H1 (cell line): ENCODE measurements around the gene PHACTR2. TPM values are rescaled to one million over a fixed set of nuclear protein-coding genes. Genes with fewer than 3 reads are reported as not detected.

Experiments
- CTCF ChIA-PET: fragments of 300-600 bp; sonication (Branson Sonifier 250); formaldehyde crosslinking; loops from one replicate; lab custom pipeline; 2021; ENCODE audit not compliant: partially characterized antibody; lab: Charles Lee
- POLR2A ChIA-PET: fragments of 300-600 bp; sonication (Branson Sonifier 250); formaldehyde crosslinking; loops from one replicate; lab custom pipeline; 2021; ENCODE audit warnings: inconsistent platforms; ENCODE audit not compliant: partially characterized antibody; lab: Charles Lee
- DNase-seq, 2 experiments: peaks; one replicate each; pipeline versions ENCODE4 v3.0.0 to v3.0.0-alpha.2; 2010 to 2022; ENCODE audit warnings: low spot score in 2 of 2, low read depth in 1 of 2, mixed read lengths in 1 of 2
- FAIRE-seq: peaks from 2 replicates; lab custom pipeline; 2011; peaks lifted over from hg19 to GRCh38; lab: Jason Lieb, UNC
- H2AFZ ChIP-seq: 2 replicates; pipeline ENCODE4 v1.8.1; 2012; ENCODE audit warnings: low read length, inconsistent platforms
- H2AK5ac ChIP-seq: 2 replicates; pipeline ENCODE4 v1.6.1; 2013; ENCODE audit warnings: low read depth, low read length
- H2BK120ac ChIP-seq: replicated peaks from 2 replicates; pipeline ENCODE3; 2013; ENCODE audit warnings: low read depth, low read length, inconsistent platforms
- H2BK12ac ChIP-seq: 2 replicates; pipeline ENCODE4 v1.6.1; 2013; ENCODE audit warnings: low read depth, low read length
- H2BK15ac ChIP-seq: 2 replicates; pipeline ENCODE4 v1.6.1; 2013; ENCODE audit warnings: low read length
- H2BK20ac ChIP-seq: 2 replicates; pipeline ENCODE4 v1.6.1; 2013; ENCODE audit warnings: low read length
- H2BK5ac ChIP-seq: 2 replicates; pipeline ENCODE4 v1.6.1; 2013; ENCODE audit warnings: low read depth, low read length
- H3K14ac ChIP-seq: 2 replicates; pipeline ENCODE4 v1.6.1; 2013; ENCODE audit warnings: inconsistent platforms; ENCODE audit not compliant: insufficient read length
- H3K18ac ChIP-seq: 2 replicates; pipeline ENCODE4 v1.6.1; 2013; ENCODE audit warnings: low read length; ENCODE audit errors: extremely low read depth
- H3K23ac ChIP-seq: 2 replicates; pipeline ENCODE4 v1.6.1; 2013; ENCODE audit warnings: inconsistent platforms; ENCODE audit not compliant: insufficient read length
- H3K23me2 ChIP-seq: 2 replicates; pipeline ENCODE4 v1.6.1; 2013; ENCODE audit warnings: low read depth, low read length
- H3K27ac ChIP-seq: 2 replicates; pipeline ENCODE4 v1.6.1; 2011; ENCODE audit warnings: low read depth, low read length, inconsistent platforms
- H3K27me3 ChIP-seq, 4 experiments: replicated peaks in 1 of 4; 1 replicate in 1 of 4; 2 replicates in 3 of 4; pipeline versions ENCODE4 v1.6.1 to v1.8.1; 2011 to 2013; ENCODE audit warnings: low read length in 3 of 4, mild to moderate bottlenecking in 3 of 4, inconsistent platforms in 2 of 4, mixed read lengths in 2 of 4, moderate library complexity in 1 of 4; ENCODE audit not compliant: control insufficient read depth in 3 of 4, insufficient read depth in 3 of 4; ENCODE audit errors: extremely low read depth in 1 of 4
- H3K36me3 ChIP-seq, 4 experiments: 2 replicates each; pipeline versions ENCODE4 v1.6.1 to v1.8.1; 2011 to 2013; ENCODE audit warnings: mild to moderate bottlenecking in 4 of 4, low read length in 3 of 4, moderate library complexity in 2 of 4, control low read depth in 1 of 4, inconsistent platforms in 1 of 4; ENCODE audit not compliant: insufficient read depth in 4 of 4, control insufficient read depth in 2 of 4
- H3K4ac ChIP-seq: replicated peaks from 2 replicates; pipeline ENCODE3; 2013; ENCODE audit warnings: low read length, low read depth, mixed read lengths, inconsistent platforms; ENCODE audit not compliant: insufficient read length
- H3K4me1 ChIP-seq, 4 experiments: replicated peaks in 1 of 4; 1 replicate in 1 of 4; 2 replicates in 3 of 4; pipeline versions ENCODE4 v1.6.1 to v1.8.1; 2011 to 2013; ENCODE audit warnings: low read length in 3 of 4, inconsistent platforms in 2 of 4, mixed read lengths in 1 of 4; ENCODE audit not compliant: insufficient read depth in 4 of 4, control insufficient read depth in 3 of 4
- H3K4me2 ChIP-seq, 2 experiments: 2 replicates each; pipeline versions ENCODE4 v1.6.1 to v1.8.1; 2011 to 2013; ENCODE audit warnings: low read depth in 2 of 2, low read length in 2 of 2, control low read depth in 1 of 2, inconsistent platforms in 1 of 2, mild to moderate bottlenecking in 1 of 2; ENCODE audit not compliant: insufficient read depth in 1 of 2
- H3K4me3 ChIP-seq, 4 experiments: fragments of 200-600, 300-600 bp in 1 of 4; sonication (generic), shearing (Covaris generic), sonication (Bioruptor Twin) in 1 of 4; 2 replicates each; pipeline versions ENCODE4 v1.5.1 to v1.8.1; 2011 to 2016; ENCODE audit warnings: low read length in 4 of 4, low read depth in 3 of 4, control low read depth in 2 of 4, inconsistent platforms in 2 of 4, mild to moderate bottlenecking in 2 of 4, mixed read lengths in 1 of 4, moderate library complexity in 1 of 4; ENCODE audit not compliant: insufficient read depth in 2 of 4; ENCODE audit errors: extremely low read depth in 1 of 4
- H3K56ac ChIP-seq: replicated peaks from 2 replicates; pipeline ENCODE3; 2013; ENCODE audit warnings: low read depth, mild to moderate bottlenecking, mixed read lengths, low read length, inconsistent platforms; ENCODE audit not compliant: insufficient read length
- H3K79me1 ChIP-seq: 2 replicates; pipeline ENCODE4 v1.6.1; 2013; ENCODE audit warnings: low read depth, low read length, control low read depth
- H3K79me2 ChIP-seq, 2 experiments: 2 replicates each; pipeline versions ENCODE4 v1.6.1 to v1.8.1; 2012 to 2013; ENCODE audit warnings: low read length in 2 of 2, mild to moderate bottlenecking in 2 of 2, inconsistent platforms in 1 of 2; ENCODE audit not compliant: insufficient read depth in 2 of 2, control insufficient read depth in 1 of 2
- H3K9ac ChIP-seq, 4 experiments: replicated peaks in 1 of 4; 1 replicate in 1 of 4; 2 replicates in 3 of 4; pipeline versions ENCODE4 v1.6.1 to v1.8.1; 2011 to 2013; ENCODE audit warnings: low read depth in 3 of 4, low read length in 3 of 4, control low read depth in 2 of 4, mild to moderate bottlenecking in 2 of 4, moderate library complexity in 2 of 4, inconsistent platforms in 1 of 4; ENCODE audit errors: extremely low read depth in 1 of 4
- H3K9me3 ChIP-seq, 2 experiments: 2 replicates each; pipeline versions ENCODE4 v1.6.1 to v1.8.1; 2012 to 2013; ENCODE audit warnings: mild to moderate bottlenecking in 2 of 2, moderate library complexity in 2 of 2, control low read depth in 1 of 2, inconsistent platforms in 1 of 2, low read depth in 1 of 2, low read length in 1 of 2, mixed read lengths in 1 of 2; ENCODE audit not compliant: insufficient read depth in 2 of 2
- H4K20me1 ChIP-seq, 2 experiments: replicated peaks in 1 of 2; 2 replicates each; pipeline versions ENCODE3 to v1.8.1; 2011 to 2013; ENCODE audit warnings: inconsistent platforms in 2 of 2, low read length in 2 of 2, mild to moderate bottlenecking in 1 of 2; ENCODE audit not compliant: insufficient read depth in 2 of 2, control insufficient read depth in 1 of 2
- H4K5ac ChIP-seq: 2 replicates; pipeline ENCODE4 v1.6.1; 2013; ENCODE audit warnings: low read length, low read depth, mixed read lengths, inconsistent platforms; ENCODE audit not compliant: insufficient read length
- H4K8ac ChIP-seq: 2 replicates; pipeline ENCODE4 v1.8.0; 2013; ENCODE audit warnings: mild to moderate bottlenecking, moderate library complexity, low read length, inconsistent platforms; ENCODE audit not compliant: insufficient read depth; ENCODE audit errors: extremely low read depth
- H4K91ac ChIP-seq: replicated peaks from 2 replicates; pipeline ENCODE3; 2013; ENCODE audit warnings: low read length, mixed read lengths, inconsistent platforms; ENCODE audit not compliant: insufficient read length
- TAF7 ChIP-seq: optimal IDR thresholded peaks from 2 replicates; pipeline ENCODE3; 2011; ENCODE audit warnings: low read depth, mild to moderate bottlenecking, inconsistent platforms, low read length, moderate library complexity, borderline replicate concordance
- polyA plus RNA-seq, 7 experiments: library from polyadenylated mRNA; depleted of rRNA in 3 of 7; stranded (reverse) in 5 of 7; unstranded in 2 of 7; fragments of >200 nt in 5 of 7; fragments of 200-250 nt in 2 of 7; gene quantifications; 1 replicate in 5 of 7; 2 replicates in 1 of 7; 4 replicates in 1 of 7; pipeline versions ENCODE4 v1.2.1 to v1.2.3, GENCODE V29; 2011 to 2013; ENCODE audit warnings: missing spikeins in 2 of 7, mixed read lengths in 2 of 7
- total RNA-seq: library from RNA; stranded (reverse); fragmentation: NEBNext Ultra II Directional; extraction: Animal tissue kit (Norgen Biotek cat#: 25700); gene quantifications from 2 replicates; pipeline ENCODE4 v1.2.1, GENCODE V29; 2021

The PHACTR2 gene
- total and polyA plus RNA-seq, 2 of the 8 experiments (the other 6 are each of a cell fraction or from before 2014, with no cell fraction given), result 16.9 to 131 TPM

- H2BK20ac ChIP-seq, result no peak overlapping the region
- H3K4me1 ChIP-seq, result no peaks in the 10 kb centered on the region
- ChIA-PET POLR2A (interaction anchor here (1.5 kb wide), 1 partner anchor 14 kb away, joined by 9 read pairs; the partner anchor contains the start of gene LTV1), CTCF (no interaction called here)
- H2BK15ac ChIP-seq, result no peak overlapping the region
- no peaks in the 10 kb centered on the region for H4K20me1 ChIP-seq
- no peak overlapping the region for H3K23ac ChIP-seq
- no peak for DNase-seq
- H2BK5ac ChIP-seq, result no peak overlapping the region
- H3K36me3 ChIP-seq, result peaks cover 0 to 26% (median 0%) of the 10 kb centered on the region in 4 experiments; a peak in 1 of 8 replicates
- no peaks in the 10 kb centered on the region for H3K79me2 ChIP-seq
- no peak overlapping the region for H4K91ac ChIP-seq
- no peak overlapping the region for H4K8ac ChIP-seq
- H2AFZ ChIP-seq, result no peak overlapping the region
- H3K56ac ChIP-seq, result no peak overlapping the region
- no peaks in the 10 kb centered on the region for H3K79me1 ChIP-seq
- no peak overlapping the region for H2BK12ac ChIP-seq
- no peak overlapping the region for H3K9ac ChIP-seq
- no peak overlapping the region for H3K4me2 ChIP-seq
- H3K4me3 ChIP-seq, result no peak overlapping the region
- no peak overlapping the region for H3K18ac ChIP-seq
- no peaks in the 10 kb centered on the region for H3K23me2 ChIP-seq
- no peak for FAIRE-seq
- no peak overlapping the region for H3K27ac ChIP-seq
- no peaks in the 10 kb centered on the region for H3K27me3 ChIP-seq
- no peak overlapping the region for H4K5ac ChIP-seq
- H3K4ac ChIP-seq, result no peak overlapping the region
- H2AK5ac ChIP-seq, result no peak overlapping the region
- no peaks in the 10 kb centered on the region for H3K9me3 ChIP-seq
- no peak overlapping the region for H2BK120ac ChIP-seq
- H3K14ac ChIP-seq, result no peak overlapping the region
- no peak for TF ChIP-seq TAF7
These were observed 150.8 kb downstream of the PHACTR2 start for GRCh38 chr6:143828572-143828971.
